GM23338 (cell line): ENCODE results near the gene ZBTB45. TPM values are rescaled to one million over a fixed set of nuclear protein-coding genes. Genes with fewer than 3 reads are reported as not detected.

Experiments
- ATAC-seq: fragments of 200-7000 bp; cut with Tn5 transposase; 3 replicates; pipeline ENCODE4 v1.9.1; 2020
- DNase-seq: peaks from one replicate; pipeline ENCODE4 v3.0.0-alpha.2; 2015; ENCODE audit warnings: low spot score
- H2AFZ ChIP-seq: fragments of 200-600 bp; sonication (generic); 2 replicates; pipeline ENCODE4 v1.8.0; 2016; ENCODE audit warnings: antibody characterized with exemption, mild to moderate bottlenecking, moderate library complexity
- H3F3A ChIP-seq: fragments of 200-600 bp; sonication (generic); replicated peaks from 2 replicates; pipeline ENCODE4 v1.8.0; 2017; ENCODE audit warnings: antibody characterized with exemption, mixed run types, low read depth
- H3K27ac ChIP-seq: fragments of 200-600 bp; sonication (generic); 2 replicates; pipeline ENCODE4 v1.6.1; 2016; ENCODE audit warnings: low read depth
- H3K27me3 ChIP-seq: fragments of 200-600 bp; sonication (generic); 2 replicates; pipeline ENCODE4 v1.8.0; 2016; ENCODE audit warnings: mild to moderate bottlenecking, mixed run types, moderate library complexity; ENCODE audit not compliant: insufficient read depth
- H3K36me3 ChIP-seq: fragments of 200-600 bp; sonication (generic); 2 replicates; pipeline ENCODE4 v1.8.0; 2016; ENCODE audit warnings: mild to moderate bottlenecking; ENCODE audit not compliant: insufficient read depth
- H3K4me1 ChIP-seq: fragments of 200-600 bp; sonication (generic); 2 replicates; pipeline ENCODE4 v1.8.0; 2016; ENCODE audit warnings: mild to moderate bottlenecking, moderate library complexity; ENCODE audit not compliant: insufficient read depth
- H3K4me2 ChIP-seq: fragments of 200-600 bp; sonication (generic); 2 replicates; pipeline ENCODE4 v1.7.1; 2017; ENCODE audit warnings: mixed run types
- H3K4me3 ChIP-seq: fragments of 200-600 bp; sonication (generic); 2 replicates; pipeline ENCODE4 v1.6.1; 2016; ENCODE audit warnings: mixed run types
- H3K79me2 ChIP-seq: fragments of 200-600 bp; sonication (generic); replicated peaks from 2 replicates; pipeline ENCODE4 v1.8.0; 2017; ENCODE audit warnings: mild to moderate bottlenecking; ENCODE audit not compliant: insufficient read depth
- H3K9me2 ChIP-seq: fragments of 200-600 bp; sonication (generic); 2 replicates; pipeline ENCODE4 v1.8.0; 2017; ENCODE audit not compliant: insufficient read depth
- H4K20me1 ChIP-seq: fragments of 200-600 bp; sonication (generic); replicated peaks from 2 replicates; pipeline ENCODE4 v1.8.0; 2017; ENCODE audit warnings: mild to moderate bottlenecking; ENCODE audit not compliant: insufficient read depth
- H3K27ac Mint-ChIP-seq: 2 replicates; pipeline ENCODE4 v1.8.0; 2020; ENCODE audit warnings: inconsistent platforms, mild to moderate bottlenecking, moderate library complexity, mixed read lengths
- H3K27me3 Mint-ChIP-seq: 3 replicates; pipeline ENCODE4 v1.8.0; 2022; ENCODE audit warnings: low read depth, mild to moderate bottlenecking, moderate library complexity, mixed read lengths, inconsistent platforms; ENCODE audit not compliant: insufficient read depth, poor library complexity
- H3K36me3 Mint-ChIP-seq: 3 replicates; pipeline ENCODE4 v1.8.0; 2021; ENCODE audit warnings: low read depth, mild to moderate bottlenecking, inconsistent platforms, moderate library complexity, mixed read lengths
- H3K4me1 Mint-ChIP-seq: 3 replicates; pipeline ENCODE4 v1.8.0; 2020; ENCODE audit warnings: mild to moderate bottlenecking, inconsistent platforms, mixed read lengths
- H3K4me3 Mint-ChIP-seq: 3 replicates; pipeline ENCODE4 v1.8.0; 2021; ENCODE audit warnings: moderate library complexity, mild to moderate bottlenecking, inconsistent platforms, mixed read lengths
- H3K9me3 Mint-ChIP-seq: 3 replicates; pipeline ENCODE4 v1.8.0; 2020; ENCODE audit warnings: moderate library complexity, mild to moderate bottlenecking, inconsistent platforms, mixed read lengths
- CREB1 ChIP-seq: fragments of 250-450 bp; sonication (Bioruptor Pico); IDR thresholded peaks from 2 replicates; pipeline ENCODE4 v1.5.0; 2020; ENCODE audit warnings: low read depth, mild to moderate bottlenecking, moderate library complexity
- CTCF ChIP-seq, 2 experiments: fragments of 200-600 bp in 1 of 2; sonication (generic) in 1 of 2; conservative IDR thresholded peaks; 2 replicates each; pipeline versions ENCODE4 v1.5.1 to v1.6.1; 2016 to 2017; ENCODE audit warnings: antibody characterized with exemption in 2 of 2, low read depth in 2 of 2, mild to moderate bottlenecking in 2 of 2, moderate library complexity in 1 of 2
- ETS1 ChIP-seq: IDR thresholded peaks from 2 replicates; pipeline ENCODE4 v1.6.1; 2016; ENCODE audit warnings: antibody characterized with exemption
- EZH2 ChIP-seq: fragments of 200-600 bp; sonication (generic); IDR thresholded peaks from one replicate; pipeline ENCODE4 v1.8.0; 2017; ENCODE audit warnings: antibody characterized with exemption, mild to moderate bottlenecking, low read depth; ENCODE audit not compliant: unreplicated experiment
- STAT1 ChIP-seq: IDR thresholded peaks from one replicate; pipeline ENCODE4 v1.6.1; 2016; ENCODE audit warnings: antibody characterized with exemption; ENCODE audit not compliant: unreplicated experiment
- ZNF114 ChIP-seq: fragments of 250-450 bp; sonication (Bioruptor Pico); IDR thresholded peaks from 2 replicates; pipeline ENCODE4 v1.5.0; 2020; ENCODE audit warnings: mild to moderate bottlenecking, moderate library complexity
- ZNF331 ChIP-seq: fragments of 250-450 bp; sonication (Bioruptor Pico); IDR thresholded peaks from 2 replicates; pipeline ENCODE4 v1.5.0; 2020; ENCODE audit warnings: low read depth, mild to moderate bottlenecking, moderate library complexity
- polyA plus RNA-seq: library from polyadenylated mRNA; unstranded; fragments of >200 nt; fragmentation: Nextera tagmentation; extraction: Ambion mirVana; gene quantifications from 2 replicates; pipeline ENCODE4 v1.2.1, GENCODE V29; 2016
- total RNA-seq: library from RNA; depleted of rRNA; stranded (reverse); fragments of >200 nt; shearing (Covaris generic); gene quantifications from 2 replicates; pipeline ENCODE4 v1.2.3, GENCODE V29; 2014

Gene ZBTB45
- total and polyA plus RNA-seq, 2 experiments from 2014 or later, result 9.5 to 10.4 TPM

GRCh38 chr19:58516964-58517833 lies 2.4 kb downstream of the ZBTB45 start (continued):
- TF ChIP-seq CTCF (conservative IDR thresholded peaks at IDR 0.05; ENCODE audit: low read depth in 2 of 2) (peak; percentile 41 to 71), ETS1 (no peak)

GRCh38 chr19:58516246-58516836 lies 3.3 kb downstream of the ZBTB45 start:
- Mint-ChIP-seq H3K9me3 (no peaks in the 10 kb centered on the region; the same call in 2 of the 3 replicates), H3K27me3 (peaks cover 41% of the 10 kb centered on the region), H3K4me1 (peaks cover 36% of the 10 kb centered on the region), H3K27ac (peak overlapping the region; percentile 39), H3K4me3 (peak overlapping the region; percentile 59), H3K36me3 (peaks cover 20% of the 10 kb centered on the region)
- Histone ChIP-seq H3K79me2 (peaks cover 11% of the 10 kb centered on the region; the same call in 1 of the 2 replicates), H3K36me3 (no peaks in the 10 kb centered on the region), H3K4me1 (peaks cover 31% of the 10 kb centered on the region), H3K4me3 (no peak overlapping the region), H3K9me2 (no peaks in the 10 kb centered on the region), H4K20me1 (no peaks in the 10 kb centered on the region), H3F3A (peaks cover 26% of the 10 kb centered on the region), H3K4me2 (no peak overlapping the region), H2AFZ (no peak overlapping the region), H3K27ac (no peak overlapping the region), H3K27me3 (no peaks in the 10 kb centered on the region)
- no peak for DNase-seq
- TF ChIP-seq CTCF (conservative IDR thresholded peaks at IDR 0.05; ENCODE audit: low read depth in 2 of 2), result no peak
- no peak for TF ChIP-seq ZNF331 (CRISPR knock-in tag)
- no peak for TF ChIP-seq EZH2
- no peak for TF ChIP-seq STAT1
- no peak for TF ChIP-seq ZNF114 (CRISPR knock-in tag)
- no peak for TF ChIP-seq CREB1 (CRISPR knock-in tag)
- no peak for ATAC-seq
